PFSK-1 (cell line): Measurements from ENCODE around the gene UNC45A.

Experiments used
- POLR2AphosphoS5 ChIP-seq: IDR thresholded peaks from 2 replicates; pipeline ENCODE4 v1.6.1; 2012; ENCODE audit warnings: low read depth, mild to moderate bottlenecking, control low read depth, low read length, moderate library complexity
- SIN3A ChIP-seq: IDR thresholded peaks from 2 replicates; pipeline ENCODE4 v1.6.1; 2012; ENCODE audit warnings: mild to moderate bottlenecking, low read length, moderate library complexity, borderline replicate concordance; ENCODE audit not compliant: insufficient read depth
- TAF1 ChIP-seq: IDR thresholded peaks from 2 replicates; pipeline ENCODE4 v1.6.1; 2012; ENCODE audit warnings: low read length, control low read depth, borderline replicate concordance; ENCODE audit not compliant: insufficient read depth

GRCh38 chr15:90960298-90961091 is 25.4 kb downstream of the UNC45A start:
- no peak for TF ChIP-seq TAF1
- TF ChIP-seq SIN3A = no peak
- TF ChIP-seq POLR2AphosphoS5 = no peak
